Mesothelial cell of epicardium (in vitro differentiated cells): Measurements from ENCODE around the gene DNAJB8. TPM values are rescaled to one million over a fixed set of nuclear protein-coding genes. Genes with fewer than 3 reads are reported as not detected.

Experiments
- DNase-seq, 2 experiments: peaks; one replicate each; pipeline ENCODE4 v3.0.0; 2021; ENCODE audit warnings: low spot score in 2 of 2; ENCODE audit not compliant: unreplicated experiment in 2 of 2
- H3K27ac Mint-ChIP-seq: 2 replicates; pipeline ENCODE4 v1.8.0; 2021; ENCODE audit warnings: mixed read lengths
- H3K27me3 Mint-ChIP-seq: 2 replicates; pipeline ENCODE4 v1.8.0; 2021; ENCODE audit warnings: low read depth, mixed read lengths
- H3K36me3 Mint-ChIP-seq: 2 replicates; pipeline ENCODE4 v1.8.0; 2021; ENCODE audit warnings: mixed read lengths
- H3K4me1 Mint-ChIP-seq: 2 replicates; pipeline ENCODE4 v1.8.0; 2021; ENCODE audit warnings: mixed read lengths
- H3K4me3 Mint-ChIP-seq: 2 replicates; pipeline ENCODE4 v1.8.0; 2021; ENCODE audit warnings: mild to moderate bottlenecking, moderate library complexity, mixed read lengths
- H3K9me3 Mint-ChIP-seq: 2 replicates; pipeline ENCODE4 v1.8.0; 2021; ENCODE audit warnings: mixed read lengths
- CTCF ChIP-seq: fragments of 200-600 bp; sonication (generic); IDR thresholded peaks from one replicate; pipeline ENCODE4 v1.5.0; 2021; ENCODE audit warnings: antibody characterized with exemption; ENCODE audit not compliant: unreplicated experiment
- total RNA-seq: library from RNA; stranded (reverse); gene quantifications from 3 replicates; pipeline ENCODE4 v1.2.1, GENCODE V29; 2021

The DNAJB8 gene
- total RNA-seq, result not detected in 3 replicates

- H3K9me3 Mint-ChIP-seq, result peaks cover 5% of the 10 kb centered on the region
- peaks cover 34% of the 10 kb centered on the region for H3K27me3 Mint-ChIP-seq
- H3K27ac Mint-ChIP-seq, result no peak within 1 kb of the TSS
- no peak for TF ChIP-seq CTCF
- DNase-seq, result no peak
- H3K36me3 Mint-ChIP-seq, result no peaks in the 10 kb centered on the region
- H3K4me3 Mint-ChIP-seq, result no peak within 1 kb of the TSS
- H3K4me1 Mint-ChIP-seq, result peaks cover 4% of the 10 kb centered on the region
Observed at GRCh38 chr3:128466840-128467541, at the start of gene DNAJB8. TSS of gene DNAJB8 (minus strand) at chr3:128466890. CDS start at chr3:128463245, 3,645 bp downstream.

GRCh38 chr3:128515967-128516366, 49.3 kb upstream of the DNAJB8 start:
- Mint-ChIP-seq H3K9me3 (peaks cover 29% of the 10 kb centered on the region), H3K4me3 (no peak overlapping the region), H3K4me1 (peaks cover 10% of the 10 kb centered on the region), H3K27me3 (peaks cover 2% of the 10 kb centered on the region), H3K36me3 (peaks cover 23% of the 10 kb centered on the region), H3K27ac (no peak overlapping the region)
- no peak for TF ChIP-seq CTCF
- DNase-seq, result no peak

- H3K27ac Mint-ChIP-seq, result no peak overlapping the region
- peaks cover 16% of the 10 kb centered on the region for H3K36me3 Mint-ChIP-seq
- H3K4me1 Mint-ChIP-seq, result no peaks in the 10 kb centered on the region
- no peak for DNase-seq
- TF ChIP-seq CTCF, result no peak
- H3K4me3 Mint-ChIP-seq, result no peak overlapping the region
- peaks cover 21% of the 10 kb centered on the region for H3K9me3 Mint-ChIP-seq
- H3K27me3 Mint-ChIP-seq, result no peaks in the 10 kb centered on the region
Observed at GRCh38 chr3:128508852-128509251, 42.2 kb upstream of the DNAJB8 start.

GRCh38 chr3:128506754-128507153, 40.1 kb upstream of the DNAJB8 start:
- Mint-ChIP-seq H3K27ac (no peak overlapping the region), H3K9me3 (peaks cover 19% of the 10 kb centered on the region), H3K4me1 (no peaks in the 10 kb centered on the region), H3K36me3 (peaks cover 30% of the 10 kb centered on the region), H3K4me3 (no peak overlapping the region), H3K27me3 (no peaks in the 10 kb centered on the region)
- no peak for TF ChIP-seq CTCF
- DNase-seq, result no peak

- DNase-seq, result no peak
- H3K9me3 Mint-ChIP-seq, result peaks cover 19% of the 10 kb centered on the region
- no peak for TF ChIP-seq CTCF
- H3K27ac Mint-ChIP-seq, result no peak overlapping the region
- peaks cover 38% of the 10 kb centered on the region for H3K36me3 Mint-ChIP-seq
- H3K4me3 Mint-ChIP-seq, result no peak overlapping the region
- no peaks in the 10 kb centered on the region for H3K27me3 Mint-ChIP-seq
- no peaks in the 10 kb centered on the region for H3K4me1 Mint-ChIP-seq
Observed at GRCh38 chr3:128505771-128506170, 39.1 kb upstream of the DNAJB8 start.
